GM13976 (cell line): ENCODE data around the gene PARD3.

Experiments used
- DNase-seq: peaks from one replicate; pipeline ENCODE4 v3.0.0; 2012; ENCODE audit warnings: low spot score
- in situ Hi-C: fragments of 300-500 bp; cut with MboI; formaldehyde crosslinking; loops from one replicate; pipeline ENCODE4 v1.12.0; 2022; ENCODE audit warnings: low sequenced_read_pairs, mixed read lengths, inconsistent platforms; ENCODE audit not compliant: unreplicated experiment
- TF ChIP-seq, protein P1 (sequence below): IDR thresholded peaks from 2 replicates; pipeline ENCODE4 v1.5.1; 2012; ENCODE audit warnings: borderline replicate concordance, mild to moderate bottlenecking; ENCODE audit not compliant: insufficient read depth; ENCODE audit errors: extremely low read depth, missing control alignments, control extremely low read depth

The PARD3 gene

DNA sequence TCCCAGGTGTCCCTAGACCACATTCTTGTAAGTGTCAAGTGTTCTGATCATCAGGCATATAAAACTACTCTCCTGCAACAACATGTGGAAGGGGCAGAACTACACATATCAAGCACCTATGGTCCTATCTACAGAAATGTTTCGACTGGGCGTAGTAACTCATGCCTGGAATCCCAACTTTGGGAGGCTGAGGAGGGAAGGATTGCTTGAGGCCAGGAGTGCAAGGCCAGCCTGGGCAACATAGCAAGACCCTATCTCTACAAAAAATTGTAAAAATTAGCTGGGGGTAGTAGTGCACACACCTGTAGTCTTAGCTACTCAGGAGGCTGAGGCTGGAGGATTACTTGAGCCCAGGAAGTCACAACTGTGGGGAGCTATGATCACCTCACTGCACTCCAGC is 244.2 kb downstream of the PARD3 start:
- TF ChIP-seq, protein P1, sequence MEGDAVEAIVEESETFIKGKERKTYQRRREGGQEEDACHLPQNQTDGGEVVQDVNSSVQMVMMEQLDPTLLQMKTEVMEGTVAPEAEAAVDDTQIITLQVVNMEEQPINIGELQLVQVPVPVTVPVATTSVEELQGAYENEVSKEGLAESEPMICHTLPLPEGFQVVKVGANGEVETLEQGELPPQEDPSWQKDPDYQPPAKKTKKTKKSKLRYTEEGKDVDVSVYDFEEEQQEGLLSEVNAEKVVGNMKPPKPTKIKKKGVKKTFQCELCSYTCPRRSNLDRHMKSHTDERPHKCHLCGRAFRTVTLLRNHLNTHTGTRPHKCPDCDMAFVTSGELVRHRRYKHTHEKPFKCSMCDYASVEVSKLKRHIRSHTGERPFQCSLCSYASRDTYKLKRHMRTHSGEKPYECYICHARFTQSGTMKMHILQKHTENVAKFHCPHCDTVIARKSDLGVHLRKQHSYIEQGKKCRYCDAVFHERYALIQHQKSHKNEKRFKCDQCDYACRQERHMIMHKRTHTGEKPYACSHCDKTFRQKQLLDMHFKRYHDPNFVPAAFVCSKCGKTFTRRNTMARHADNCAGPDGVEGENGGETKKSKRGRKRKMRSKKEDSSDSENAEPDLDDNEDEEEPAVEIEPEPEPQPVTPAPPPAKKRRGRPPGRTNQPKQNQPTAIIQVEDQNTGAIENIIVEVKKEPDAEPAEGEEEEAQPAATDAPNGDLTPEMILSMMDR: no peak
- DNase-seq: no peak
- in situ Hi-C loops: no loop called here

DNA sequence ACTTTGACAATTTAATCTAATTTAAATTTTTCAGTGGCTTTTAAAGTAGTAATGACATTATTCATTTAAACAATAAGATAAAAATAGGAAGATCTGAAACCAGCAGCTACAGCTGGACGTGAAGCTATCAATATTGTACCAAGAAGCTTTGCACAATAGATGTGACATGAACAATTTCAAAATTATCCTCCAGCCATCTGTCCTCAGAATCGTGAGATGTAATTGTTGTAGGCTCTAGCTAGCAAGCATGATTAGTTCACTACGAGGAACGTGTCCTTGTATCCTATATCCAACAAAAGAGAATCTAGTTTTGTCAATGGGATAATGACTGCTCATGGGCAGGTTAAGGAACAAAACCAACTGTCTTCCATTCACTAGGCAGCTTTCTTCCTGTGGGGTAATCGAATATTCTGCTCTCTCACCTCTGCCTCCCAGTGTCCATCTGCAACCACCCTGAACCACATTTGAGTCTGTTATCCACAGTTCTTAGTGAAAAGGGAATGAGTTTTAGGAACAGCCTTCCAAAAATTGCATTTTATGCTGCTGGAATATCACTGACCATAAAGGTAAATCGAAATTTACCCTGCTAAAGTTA is 247.3 kb downstream of the PARD3 start:
- in situ Hi-C loops: no loop called here
- TF ChIP-seq, protein P1: no peak
- DNase-seq: no peak

DNA sequence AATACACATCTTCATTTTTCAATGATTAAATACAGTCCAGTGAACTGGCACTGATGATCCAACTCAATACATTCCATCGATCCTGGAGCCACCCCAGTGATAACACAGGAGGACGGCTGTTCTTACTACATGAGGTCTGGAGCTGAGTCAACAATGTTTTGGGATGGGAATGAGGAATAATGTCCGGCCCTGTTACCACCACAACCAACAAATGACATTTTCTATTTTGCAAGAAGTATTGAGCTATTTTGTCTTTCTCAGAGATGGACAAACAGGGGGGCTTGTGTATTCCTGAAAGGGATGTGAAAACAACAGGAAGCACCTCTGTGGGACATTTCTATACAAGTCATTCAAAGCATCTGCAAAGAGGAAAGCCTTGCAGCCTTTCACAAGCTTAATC is 249.2 kb downstream of the PARD3 start:
- in situ Hi-C loops: no loop called here
- TF ChIP-seq, protein P1: no peak
- no peak for DNase-seq

DNA sequence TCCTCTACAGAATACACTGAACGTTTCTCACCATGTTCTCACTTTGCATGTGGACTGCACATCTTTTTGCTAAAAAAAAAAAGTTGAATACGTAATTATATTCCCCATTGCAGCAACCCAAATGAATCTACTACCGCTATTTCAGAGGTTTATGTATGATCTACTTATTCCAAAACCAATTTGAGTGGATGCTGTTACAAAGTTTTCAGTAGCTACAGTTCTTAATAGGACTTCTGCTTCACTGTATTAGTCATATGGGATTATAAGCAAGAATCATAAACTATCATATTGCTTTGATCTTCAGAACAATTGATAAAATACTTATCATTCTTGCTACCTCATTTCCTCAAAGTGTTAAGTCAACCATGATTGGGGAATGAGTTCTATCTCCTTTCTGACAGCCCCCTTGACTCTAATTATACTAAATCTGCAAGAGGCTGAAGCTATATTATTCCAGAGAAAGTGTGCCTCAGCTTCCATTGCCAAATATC is 257.0 kb downstream of the PARD3 start:
- in situ Hi-C loops: no loop called here
- DNase-seq: no peak
- TF ChIP-seq, protein P1: no peak

DNA sequence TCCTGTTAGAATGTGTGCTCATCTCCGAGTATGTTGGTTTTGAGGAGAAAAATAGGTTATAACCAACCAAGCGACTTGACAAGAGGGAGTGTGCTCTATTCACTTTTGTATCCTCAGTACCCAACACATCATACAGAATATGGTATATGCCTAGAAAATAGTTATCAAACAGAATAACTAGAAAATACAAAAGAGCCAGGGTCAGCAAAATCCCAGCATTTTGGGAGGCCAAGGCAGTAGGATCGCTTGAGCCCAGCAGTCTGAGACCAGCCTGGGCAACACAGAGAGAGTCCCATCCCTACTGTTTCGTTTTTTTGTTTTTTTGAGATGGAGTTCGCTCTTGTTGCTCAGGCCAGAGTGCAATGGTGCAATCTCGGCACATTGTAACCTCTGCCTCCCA is 257.9 kb downstream of the PARD3 start:
- in situ Hi-C loops: no loop called here
- no peak for DNase-seq
- TF ChIP-seq, protein P1: no peak

DNA sequence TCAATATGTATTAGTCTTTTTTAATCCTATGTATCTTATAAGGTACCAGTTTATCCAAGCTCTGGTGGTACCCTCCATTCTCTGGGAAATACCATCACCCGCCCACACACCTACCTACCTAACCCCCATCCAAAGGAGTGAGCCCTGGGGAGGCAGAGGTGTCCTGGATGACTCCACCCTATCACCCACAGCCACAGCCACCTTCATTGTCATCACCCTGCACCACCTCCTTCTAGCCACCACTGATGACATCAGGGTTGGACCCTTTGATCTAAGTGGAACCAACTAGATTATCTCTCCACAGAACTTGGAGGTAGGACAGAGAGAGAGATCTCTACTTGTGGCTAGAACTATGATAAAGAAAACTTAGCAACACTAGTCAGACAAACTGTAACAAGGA is 259.4 kb downstream of the PARD3 start:
- in situ Hi-C loops: no loop called here
- TF ChIP-seq, protein P1: no peak

DNA sequence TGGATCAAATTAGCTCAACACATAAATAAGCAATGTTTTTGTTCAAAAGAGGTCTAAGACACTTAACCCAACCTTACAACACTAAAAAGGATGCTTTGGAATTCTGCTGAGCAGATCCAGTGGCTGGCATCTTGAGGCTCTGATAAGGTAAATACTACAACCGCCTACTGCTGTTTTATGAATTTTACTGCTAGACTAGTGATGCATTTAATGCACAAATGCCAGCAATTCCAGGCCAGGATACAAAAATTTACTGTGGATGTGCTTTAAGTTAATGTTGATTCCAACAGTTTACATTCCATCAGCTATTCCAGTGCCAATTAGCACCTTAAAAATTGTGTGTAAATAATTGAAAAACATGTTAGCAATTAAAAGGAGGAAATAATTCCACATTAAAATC is 261.3 kb downstream of the PARD3 start:
- TF ChIP-seq, protein P1: no peak
- no peak for DNase-seq
- in situ Hi-C loops: no loop called here

More for the DNA sequence above, 259.4 kb downstream of the PARD3 start:
- no peak for DNase-seq
